Breast epithelium (tissue), 4 donors: ENCODE measurements around the gene IL36B. TPM values are rescaled to one million over a fixed set of nuclear protein-coding genes. Genes with fewer than 3 reads are reported as not detected.

Experiments used
- DNase-seq, 2 donors: peaks; one replicate each; pipeline ENCODE4 v3.0.0-alpha.2; 2019; ENCODE audit warnings: low spot score in 2 of 2
- H3K27ac ChIP-seq, 2 donors: fragments of 200-600 bp; sonication (generic) in 1 of 2; one replicate each; pipeline ENCODE4 v1.5.1; 2016 to 2019; ENCODE audit warnings: mild to moderate bottlenecking in 1 of 2
- H3K27me3 ChIP-seq, 2 donors: fragments of 200-600 bp; sonication (generic) in 1 of 2; one replicate each; pipeline versions ENCODE4 v1.5.1 to v1.6.0; 2017 to 2019; ENCODE audit warnings: control low read depth in 1 of 2, mild to moderate bottlenecking in 1 of 2
- H3K36me3 ChIP-seq: fragments of 200-600 bp; one replicate; pipeline ENCODE4 v1.5.1; 2019
- H3K4me1 ChIP-seq, 2 donors: fragments of 200-600 bp; sonication (generic); one replicate each; pipeline ENCODE4 v1.5.1; 2016 to 2019; ENCODE audit warnings: control low read depth in 1 of 2
- H3K4me3 ChIP-seq, 3 donors: fragments of 200-600 bp; sonication (generic); 1 replicate in 2 of 3; 2 replicates in 1 of 3; pipeline ENCODE4 v1.5.1; 2016 to 2019; ENCODE audit warnings: mild to moderate bottlenecking in 3 of 3, moderate library complexity in 2 of 3
- H3K9me3 ChIP-seq, 2 donors: fragments of 200-600 bp; sonication (generic) in 1 of 2; one replicate each; pipeline ENCODE4 v1.5.1; 2016 to 2019; ENCODE audit warnings: control low read depth in 1 of 2
- CTCF ChIP-seq, 3 donors: fragments of 450-650 bp; IDR thresholded peaks; one replicate each; pipeline ENCODE4 v1.5.1; 2016 to 2017; ENCODE audit warnings: antibody characterized with exemption in 3 of 3, mild to moderate bottlenecking in 3 of 3, moderate library complexity in 3 of 3
- POLR2A ChIP-seq: fragments of 450-650 bp; IDR thresholded peaks from one replicate; pipeline ENCODE4 v1.6.1; 2016; ENCODE audit warnings: antibody characterized with exemption, mild to moderate bottlenecking, moderate library complexity
- POLR2AphosphoS5 ChIP-seq, 3 donors: sonication (generic); formaldehyde crosslinking; IDR thresholded peaks; one replicate each; pipeline ENCODE4 v1.6.1; 2017; ENCODE audit warnings: antibody characterized with exemption in 3 of 3
- intact Hi-C: fragments of 100-400 bp; cut with DNase I; formaldehyde crosslinking; loops from one replicate; pipeline ENCODE4 v1.15.1; 2023; ENCODE audit warnings: low total_unique reads
- total RNA-seq, 3 donors: library from RNA; depleted of rRNA; stranded (reverse); fragments of >200 nt; gene quantifications; one replicate each; pipeline ENCODE4 v1.1.0, GENCODE V29; 2016

Gene IL36B
- total RNA-seq, 3 donors from 2014 or later = not detected

DNA sequence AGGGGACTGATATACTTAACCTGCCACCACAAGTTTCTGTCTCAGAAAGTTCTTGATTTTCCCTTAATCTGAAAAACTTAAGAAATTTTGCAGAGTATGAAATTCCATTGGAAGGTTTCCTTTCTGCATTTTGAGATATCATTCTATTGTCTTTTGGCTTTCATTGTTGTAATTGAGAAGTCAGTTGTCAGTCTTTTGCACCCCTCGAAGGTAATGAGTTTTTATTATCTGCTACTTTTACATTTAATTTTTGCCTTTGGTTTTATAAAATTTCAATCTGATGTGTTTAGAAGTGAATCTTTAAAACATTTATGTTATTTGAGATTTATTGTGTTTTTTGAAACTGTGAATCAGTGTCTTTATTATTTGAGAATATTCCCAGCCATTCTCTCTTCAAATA is 52.2 kb downstream of the IL36B start:
- TF ChIP-seq POLR2A (no peak), POLR2AphosphoS5 (IDR thresholded peaks at IDR 0.05) (no peak), CTCF (IDR thresholded peaks at IDR 0.05) (no peak)
- Histone ChIP-seq H3K27ac (no peak overlapping the region), H3K27me3 (no peaks in the 10 kb centered on the region), H3K9me3 (peaks cover 0 to 17% of the 10 kb centered on the region in 2 donors), H3K36me3 (no peaks in the 10 kb centered on the region), H3K4me3 (no peak overlapping the region), H3K4me1 (no peaks in the 10 kb centered on the region)
- DNase-seq = no peak
- intact Hi-C loops = no loop called here

DNA sequence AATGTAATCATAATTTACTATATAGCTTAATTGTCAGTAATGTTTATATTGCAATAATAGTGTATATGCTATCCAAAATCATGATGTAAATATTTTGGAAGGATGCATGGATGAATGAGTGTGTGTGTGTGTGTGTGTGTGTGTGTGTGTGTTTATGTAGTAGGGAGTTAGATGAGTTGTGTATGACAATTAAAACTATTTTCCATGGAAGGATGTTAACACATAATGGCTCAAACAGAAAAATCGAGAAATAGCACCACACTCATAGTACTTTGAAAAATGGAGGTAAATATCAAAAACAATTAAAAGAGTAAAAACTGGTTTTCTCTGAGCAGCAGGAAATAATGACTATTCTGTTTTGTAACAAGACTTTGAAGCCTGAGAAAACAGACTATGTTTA is 55.5 kb downstream of the IL36B start:
- H3K27me3 ChIP-seq = no peaks in the 10 kb centered on the region
- H3K4me1 ChIP-seq = no peaks in the 10 kb centered on the region
- H3K4me3 ChIP-seq = no peak overlapping the region
- peaks cover 0 to 33% of the 10 kb centered on the region in 2 donors for H3K9me3 ChIP-seq
- intact Hi-C loops = no loop called here
- no peaks in the 10 kb centered on the region for H3K36me3 ChIP-seq
- TF ChIP-seq POLR2A (no peak), POLR2AphosphoS5 (IDR thresholded peaks at IDR 0.05) (no peak), CTCF (IDR thresholded peaks at IDR 0.05) (no peak)
- H3K27ac ChIP-seq = no peak overlapping the region
- DNase-seq = no peak

GRCh38 chr2:112996635-112997034 is 56.0 kb downstream of the IL36B start:
- H3K36me3 ChIP-seq = no peaks in the 10 kb centered on the region
- H3K4me3 ChIP-seq = no peak overlapping the region
- H3K4me1 ChIP-seq = no peaks in the 10 kb centered on the region
- no peaks in the 10 kb centered on the region for H3K27me3 ChIP-seq
- no peak for TF ChIP-seq CTCF (IDR thresholded peaks at IDR 0.05)
- no peak for TF ChIP-seq POLR2A
- no peak for TF ChIP-seq POLR2AphosphoS5 (IDR thresholded peaks at IDR 0.05)
- no peak overlapping the region for H3K27ac ChIP-seq
- intact Hi-C loops = no loop called here
- no peak for DNase-seq
- peaks cover 0 to 38% of the 10 kb centered on the region in 2 donors for H3K9me3 ChIP-seq

GRCh38 chr2:112995346-112995920 is 57.2 kb downstream of the IL36B start:
- intact Hi-C loops = loop anchor here (2.0 kb wide), 1 partner anchor 47 kb away; no protein-coding TSS in a partner anchor
- Histone ChIP-seq H3K4me3 (no peak overlapping the region), H3K9me3 (peaks cover 0 to 37% of the 10 kb centered on the region in 2 donors), H3K36me3 (no peaks in the 10 kb centered on the region), H3K27me3 (no peaks in the 10 kb centered on the region), H3K27ac (no peak overlapping the region), H3K4me1 (no peaks in the 10 kb centered on the region)
- DNase-seq = no peak
- TF ChIP-seq POLR2AphosphoS5 (IDR thresholded peaks at IDR 0.05) (no peak), POLR2A (no peak), CTCF (IDR thresholded peaks at IDR 0.05) (no peak)

DNA sequence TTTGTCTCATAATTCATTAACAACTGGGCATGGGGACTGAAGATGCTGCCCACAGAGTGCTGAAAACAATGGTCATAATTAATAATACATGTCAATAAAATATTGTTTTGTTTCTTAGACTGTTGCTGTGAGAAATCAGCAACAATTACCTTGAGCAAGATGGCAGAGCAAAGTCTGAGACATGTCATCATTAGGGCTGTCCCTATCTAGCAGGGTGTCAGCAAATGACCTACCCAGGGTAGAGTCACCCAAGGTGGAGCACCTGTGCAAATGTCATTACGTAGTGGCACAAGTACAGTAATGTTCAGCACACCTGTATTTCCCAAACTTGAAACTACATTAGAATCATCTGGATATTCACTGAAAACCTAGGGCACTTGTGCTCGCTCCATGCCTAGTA is 58.0 kb downstream of the IL36B start:
- intact Hi-C loops = loop anchor here (2.0 kb wide), 1 partner anchor 48 kb away; no protein-coding TSS in a partner anchor
- TF ChIP-seq POLR2AphosphoS5 (IDR thresholded peaks at IDR 0.05) = no peak

More for the DNA sequence above, 58.0 kb downstream of the IL36B start:
- H3K36me3 ChIP-seq = no peaks in the 10 kb centered on the region
- H3K4me1 ChIP-seq = no peaks in the 10 kb centered on the region
- H3K4me3 ChIP-seq = no peak overlapping the region
- H3K27me3 ChIP-seq = no peaks in the 10 kb centered on the region
- no peak overlapping the region for H3K27ac ChIP-seq
- no peak for DNase-seq
- H3K9me3 ChIP-seq = peaks cover 4 to 34% of the 10 kb centered on the region in 2 donors
